Epithelial cell of proximal tubule (primary cell): Measurements from ENCODE around the gene SETD9. TPM values are rescaled to one million over a fixed set of nuclear protein-coding genes. Genes with fewer than 3 reads are reported as not detected.
A peak's percentile ranks its signal among the peaks of the same experiment; 100 is the strongest.

ENCODE experiments used
- DNase-seq: peaks from one replicate; pipeline ENCODE4 v3.0.0-alpha.2; 2011; ENCODE audit warnings: low read depth
- H3K4me3 ChIP-seq: 2 replicates; pipeline ENCODE4 v1.5.1; 2011; ENCODE audit warnings: low read depth, mild to moderate bottlenecking, low read length
- total RNA-seq: library from RNA; depleted of rRNA; stranded (reverse); fragments of >200 nt; gene quantifications from 2 replicates; pipeline ENCODE4 v1.2.3, GENCODE V29; 2015
- TF ChIP-seq, protein P1 (sequence below): conservative IDR thresholded peaks from 2 replicates; pipeline ENCODE4 v1.5.1; 2012; ENCODE audit warnings: low read depth, mild to moderate bottlenecking, low read length

SETD9 gene
- total RNA-seq, 1 donor from 2014 or later = 8.8 TPM

DNA sequence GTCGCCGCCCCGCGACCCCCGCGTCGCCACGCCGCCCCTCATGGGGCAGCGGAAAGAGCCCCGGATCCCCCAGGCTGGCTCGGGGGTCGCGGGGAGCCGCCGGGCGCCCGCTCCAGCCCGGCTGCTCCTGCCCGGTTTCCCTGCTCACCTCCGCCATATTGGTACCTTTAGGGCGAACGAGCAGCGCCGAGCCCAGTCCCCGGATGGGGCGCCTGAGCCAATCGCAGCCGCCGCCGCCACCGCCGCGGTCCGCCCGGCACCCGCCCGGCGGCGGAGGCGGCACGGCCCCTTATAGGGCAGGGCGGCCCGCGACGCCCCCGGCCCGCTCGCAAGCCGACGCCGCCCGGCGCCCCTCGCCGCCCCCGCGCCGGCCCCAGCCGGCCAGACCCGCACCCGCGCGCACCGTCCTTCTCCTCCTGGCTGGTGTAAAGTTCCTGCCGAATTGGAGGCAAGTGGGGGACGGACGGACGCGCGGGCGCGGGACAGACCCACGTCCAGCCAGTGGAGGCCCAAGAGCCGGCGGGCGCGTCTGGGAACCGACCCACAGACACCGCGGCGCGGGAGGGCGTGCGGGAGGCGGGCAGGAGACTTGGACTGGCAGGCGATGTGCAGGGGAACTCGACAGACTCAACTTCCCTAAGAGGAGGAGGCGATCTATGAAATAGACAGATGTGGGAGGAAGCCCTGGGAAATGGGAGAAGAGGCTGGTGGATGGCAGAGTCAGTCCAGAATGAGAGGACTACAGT lies 42.7 kb downstream of the SETD9 start, which contains the start of gene MIER3:
Gene MIER3, minus strand, starts transcription at position 178 of the 746 bp plus-strand sequence. Its CDS starts 21 bp downstream, at position 157.
- DNase-seq = no peak
- peak within 1 kb of the TSS; percentile 89 for H3K4me3 ChIP-seq
- TF ChIP-seq, protein P1, sequence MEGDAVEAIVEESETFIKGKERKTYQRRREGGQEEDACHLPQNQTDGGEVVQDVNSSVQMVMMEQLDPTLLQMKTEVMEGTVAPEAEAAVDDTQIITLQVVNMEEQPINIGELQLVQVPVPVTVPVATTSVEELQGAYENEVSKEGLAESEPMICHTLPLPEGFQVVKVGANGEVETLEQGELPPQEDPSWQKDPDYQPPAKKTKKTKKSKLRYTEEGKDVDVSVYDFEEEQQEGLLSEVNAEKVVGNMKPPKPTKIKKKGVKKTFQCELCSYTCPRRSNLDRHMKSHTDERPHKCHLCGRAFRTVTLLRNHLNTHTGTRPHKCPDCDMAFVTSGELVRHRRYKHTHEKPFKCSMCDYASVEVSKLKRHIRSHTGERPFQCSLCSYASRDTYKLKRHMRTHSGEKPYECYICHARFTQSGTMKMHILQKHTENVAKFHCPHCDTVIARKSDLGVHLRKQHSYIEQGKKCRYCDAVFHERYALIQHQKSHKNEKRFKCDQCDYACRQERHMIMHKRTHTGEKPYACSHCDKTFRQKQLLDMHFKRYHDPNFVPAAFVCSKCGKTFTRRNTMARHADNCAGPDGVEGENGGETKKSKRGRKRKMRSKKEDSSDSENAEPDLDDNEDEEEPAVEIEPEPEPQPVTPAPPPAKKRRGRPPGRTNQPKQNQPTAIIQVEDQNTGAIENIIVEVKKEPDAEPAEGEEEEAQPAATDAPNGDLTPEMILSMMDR = no peak

GRCh38 chr5:56954262-56954661 lies 44.9 kb downstream of the SETD9 start:
- H3K4me3 ChIP-seq = no peak overlapping the region
- DNase-seq = no peak
- TF ChIP-seq, protein P1 = no peak

DNA sequence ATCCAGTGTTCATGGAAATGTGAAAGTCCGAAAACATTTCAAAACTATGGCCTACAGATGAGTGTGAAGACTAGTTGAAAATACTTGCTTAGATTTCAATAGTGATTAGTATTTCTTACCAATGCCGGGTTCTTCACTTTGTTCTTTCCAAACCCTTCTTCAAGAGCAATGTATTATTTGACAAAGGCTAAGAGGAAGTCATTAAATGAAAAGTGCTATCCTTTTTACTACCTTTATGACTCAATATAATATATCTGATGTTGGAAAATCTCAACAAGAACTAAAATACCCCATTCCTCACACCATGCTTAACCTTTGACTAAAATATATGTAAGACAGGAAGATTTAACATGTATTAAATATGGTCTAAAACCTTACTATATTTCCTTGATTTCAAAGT lies 49.2 kb downstream of the SETD9 start:
- no peak overlapping the region for H3K4me3 ChIP-seq
- TF ChIP-seq, protein P1 = no peak
- DNase-seq = no peak

DNA sequence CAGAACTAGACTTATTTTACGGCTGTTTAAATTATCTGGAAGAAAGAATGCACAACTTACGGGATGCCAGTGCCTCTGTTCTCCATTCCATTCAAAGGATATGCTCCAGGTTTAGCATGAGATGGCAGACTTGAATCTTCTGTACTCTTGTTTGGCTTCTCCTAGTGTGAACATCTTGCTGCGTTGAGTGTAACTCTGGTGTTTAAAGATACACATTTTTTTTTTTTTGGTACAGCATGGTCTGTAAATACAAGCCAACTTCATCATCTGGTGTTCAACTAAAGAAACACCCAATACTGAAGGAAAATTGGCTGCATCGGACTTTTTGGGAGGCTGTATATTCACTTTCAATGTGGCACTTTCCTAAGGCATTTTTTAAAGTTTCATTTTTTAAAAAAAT lies 49.9 kb downstream of the SETD9 start:
- DNase-seq = no peak
- no peak overlapping the region for H3K4me3 ChIP-seq
- TF ChIP-seq, protein P1 = no peak

DNA sequence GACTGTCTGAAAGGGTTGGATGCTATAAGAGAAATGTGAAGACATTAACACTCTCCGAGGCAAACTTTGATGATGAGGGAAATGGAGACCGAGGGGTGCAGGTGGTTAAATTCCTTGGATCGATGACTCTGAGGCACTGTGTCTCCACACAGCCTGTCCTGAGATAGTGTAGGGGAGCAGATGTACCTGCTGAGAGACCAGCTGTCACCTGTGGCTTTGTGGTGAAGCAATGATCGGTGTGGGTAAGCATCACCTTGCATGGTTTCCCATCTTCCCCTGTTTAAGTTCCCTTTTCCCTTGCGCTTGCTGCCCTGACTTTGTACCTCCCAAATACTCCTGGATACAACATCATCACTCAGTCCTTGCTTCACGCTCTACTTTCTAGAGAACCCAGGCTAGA lies 52.4 kb downstream of the SETD9 start:
- DNase-seq = no peak
- TF ChIP-seq, protein P1 = no peak
- no peak overlapping the region for H3K4me3 ChIP-seq

- DNase-seq = no peak
- no peak overlapping the region for H3K4me3 ChIP-seq
- TF ChIP-seq, protein P1 = no peak
Observed at GRCh38 chr5:56962286-56962685, 52.9 kb downstream of the SETD9 start.

- TF ChIP-seq, protein P1 = no peak
- DNase-seq = no peak
- H3K4me3 ChIP-seq = no peak overlapping the region
Observed at GRCh38 chr5:56963246-56963645, 53.9 kb downstream of the SETD9 start.
